ENCODE data around the gene DACH2.
"Not testable (repeated sequence)": the region's sequence is repeated elsewhere in the genome, so short reads cannot be mapped to it uniquely, and the experiment has no call there.

GRCh38 chrX:86181325-86181724 lies 33.1 kb downstream of the DACH2 start:
- not testable (repeated sequence) for TF ChIP-seq CTCF (IDR thresholded peaks at IDR 0.05 in 8 of 11, conservative IDR thresholded peaks at IDR 0.05 in 3 of 11); POLR2AphosphoS5 (IDR thresholded peaks at IDR 0.05); POLR2A (IDR thresholded peaks at IDR 0.05)

Data from spleen (tissue), 7 donors.